PC-3 (cell line): Measurements from ENCODE around the gene FGFR2.

ENCODE experiments used
- EZH2phosphoT487 ChIP-seq: fragments of 300-600 bp; sonication (generic); IDR thresholded peaks from 2 replicates; pipeline ENCODE4 v1.6.1; 2018; ENCODE audit warnings: mild to moderate bottlenecking, antibody characterized with exemption, low read length, borderline replicate concordance
- TF ChIP-seq, protein P1 (sequence below): fragments of 300-600 bp; sonication (generic); conservative IDR thresholded peaks from 2 replicates; pipeline ENCODE4 v1.5.1; 2017; ENCODE audit warnings: antibody characterized with exemption, low read depth, mild to moderate bottlenecking, low read length

DNA sequence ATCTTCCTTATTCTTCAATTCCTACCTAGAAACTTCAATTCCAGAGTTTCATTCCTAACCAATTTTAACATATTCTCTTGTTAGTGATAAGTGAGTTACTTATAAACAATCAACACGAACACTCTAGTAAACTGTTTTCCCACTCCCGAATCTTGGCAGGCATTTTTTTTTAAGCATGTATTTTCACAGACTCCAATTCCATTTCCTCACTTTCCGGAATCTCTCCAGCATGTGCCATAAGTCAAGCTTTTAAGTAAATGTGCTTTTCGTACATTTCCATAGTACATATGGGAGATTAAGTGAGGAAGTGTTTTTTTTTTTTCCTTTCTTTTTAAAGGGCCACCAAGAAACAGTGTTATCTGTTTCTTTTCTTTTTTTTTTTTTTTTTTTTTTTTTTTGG lies 89.1 kb downstream of the FGFR2 start:
- TF ChIP-seq, protein P1, sequence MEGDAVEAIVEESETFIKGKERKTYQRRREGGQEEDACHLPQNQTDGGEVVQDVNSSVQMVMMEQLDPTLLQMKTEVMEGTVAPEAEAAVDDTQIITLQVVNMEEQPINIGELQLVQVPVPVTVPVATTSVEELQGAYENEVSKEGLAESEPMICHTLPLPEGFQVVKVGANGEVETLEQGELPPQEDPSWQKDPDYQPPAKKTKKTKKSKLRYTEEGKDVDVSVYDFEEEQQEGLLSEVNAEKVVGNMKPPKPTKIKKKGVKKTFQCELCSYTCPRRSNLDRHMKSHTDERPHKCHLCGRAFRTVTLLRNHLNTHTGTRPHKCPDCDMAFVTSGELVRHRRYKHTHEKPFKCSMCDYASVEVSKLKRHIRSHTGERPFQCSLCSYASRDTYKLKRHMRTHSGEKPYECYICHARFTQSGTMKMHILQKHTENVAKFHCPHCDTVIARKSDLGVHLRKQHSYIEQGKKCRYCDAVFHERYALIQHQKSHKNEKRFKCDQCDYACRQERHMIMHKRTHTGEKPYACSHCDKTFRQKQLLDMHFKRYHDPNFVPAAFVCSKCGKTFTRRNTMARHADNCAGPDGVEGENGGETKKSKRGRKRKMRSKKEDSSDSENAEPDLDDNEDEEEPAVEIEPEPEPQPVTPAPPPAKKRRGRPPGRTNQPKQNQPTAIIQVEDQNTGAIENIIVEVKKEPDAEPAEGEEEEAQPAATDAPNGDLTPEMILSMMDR: no peak
- no peak for TF ChIP-seq EZH2phosphoT487
